ENCODE measurements around the gene SPAG16.

GRCh38 chr2:214126135-214126534 lies 841.9 kb downstream of the SPAG16 start:
- TF ChIP-seq CTCF (IDR thresholded peaks at IDR 0.05) = no peak
- TF ChIP-seq ZNF138 (CRISPR knock-in tag; conservative IDR thresholded peaks at IDR 0.05) = no peak
